K562 (cell line): ENCODE data around the gene ZKSCAN5. TPM values are rescaled to one million over a fixed set of nuclear protein-coding genes. Genes with fewer than 3 reads are reported as not detected.

Source experiments
- MTA2 ChIP-seq: fragments of 450-650 bp; IDR thresholded peaks from 2 replicates; pipeline ENCODE4 v1.6.1; 2016; ENCODE audit warnings: low read depth
- ZNF436 ChIP-seq: fragments of 250-450, 450-650 bp; sonication (Bioruptor Pico); formaldehyde crosslinking; IDR thresholded peaks from 2 replicates; pipeline ENCODE4 v1.7.0; 2020; ENCODE audit warnings: mild to moderate bottlenecking
- polyA plus RNA-seq, 8 experiments: library from polyadenylated mRNA; depleted of rRNA in 4 of 8; stranded (reverse) in 5 of 8; unstranded in 3 of 8; fragments of >200 nt; fragmentation: Nextera tagmentation in 2 of 8; fragmentation: Illumina TruSeq in 1 of 8; extraction: Ambion mirVana in 2 of 8; extraction: Trizol in 1 of 8; gene quantifications; 2 replicates each; pipeline versions ENCODE4 v1.2.1 to v1.2.3, GENCODE V29; 2011 to 2014; ENCODE audit warnings: inconsistent platforms in 1 of 8, missing spikeins in 1 of 8
- total RNA-seq, 7 experiments: library from RNA; depleted of rRNA in 6 of 7; stranded (reverse); fragments of >200 nt in 6 of 7; fragmentation: Illumina TruSeq in 2 of 7; extraction: Trizol in 2 of 7; gene quantifications; 2 replicates each; pipeline versions ENCODE4 v1.2.1 to v1.2.3, GENCODE V29; 2011 to 2021; ENCODE audit warnings: low replicate concordance in 1 of 7
- TF ChIP-seq, protein P1 (sequence below): fragments of 450-650 bp; IDR thresholded peaks from 2 replicates; pipeline ENCODE4 v1.6.1; 2016; ENCODE audit warnings: mild to moderate bottlenecking, moderate library complexity
- TF ChIP-seq, protein P2 (sequence below): sonication (generic); IDR thresholded peaks from 2 replicates; pipeline ENCODE4 v1.6.1; 2016

Gene ZKSCAN5
- total and polyA plus RNA-seq, 9 of the 15 experiments (the other 6 are each of a cell fraction or from before 2014, with no cell fraction given): 4.2 to 19.0 (median 15.0) TPM

- TF ChIP-seq, protein P1, sequence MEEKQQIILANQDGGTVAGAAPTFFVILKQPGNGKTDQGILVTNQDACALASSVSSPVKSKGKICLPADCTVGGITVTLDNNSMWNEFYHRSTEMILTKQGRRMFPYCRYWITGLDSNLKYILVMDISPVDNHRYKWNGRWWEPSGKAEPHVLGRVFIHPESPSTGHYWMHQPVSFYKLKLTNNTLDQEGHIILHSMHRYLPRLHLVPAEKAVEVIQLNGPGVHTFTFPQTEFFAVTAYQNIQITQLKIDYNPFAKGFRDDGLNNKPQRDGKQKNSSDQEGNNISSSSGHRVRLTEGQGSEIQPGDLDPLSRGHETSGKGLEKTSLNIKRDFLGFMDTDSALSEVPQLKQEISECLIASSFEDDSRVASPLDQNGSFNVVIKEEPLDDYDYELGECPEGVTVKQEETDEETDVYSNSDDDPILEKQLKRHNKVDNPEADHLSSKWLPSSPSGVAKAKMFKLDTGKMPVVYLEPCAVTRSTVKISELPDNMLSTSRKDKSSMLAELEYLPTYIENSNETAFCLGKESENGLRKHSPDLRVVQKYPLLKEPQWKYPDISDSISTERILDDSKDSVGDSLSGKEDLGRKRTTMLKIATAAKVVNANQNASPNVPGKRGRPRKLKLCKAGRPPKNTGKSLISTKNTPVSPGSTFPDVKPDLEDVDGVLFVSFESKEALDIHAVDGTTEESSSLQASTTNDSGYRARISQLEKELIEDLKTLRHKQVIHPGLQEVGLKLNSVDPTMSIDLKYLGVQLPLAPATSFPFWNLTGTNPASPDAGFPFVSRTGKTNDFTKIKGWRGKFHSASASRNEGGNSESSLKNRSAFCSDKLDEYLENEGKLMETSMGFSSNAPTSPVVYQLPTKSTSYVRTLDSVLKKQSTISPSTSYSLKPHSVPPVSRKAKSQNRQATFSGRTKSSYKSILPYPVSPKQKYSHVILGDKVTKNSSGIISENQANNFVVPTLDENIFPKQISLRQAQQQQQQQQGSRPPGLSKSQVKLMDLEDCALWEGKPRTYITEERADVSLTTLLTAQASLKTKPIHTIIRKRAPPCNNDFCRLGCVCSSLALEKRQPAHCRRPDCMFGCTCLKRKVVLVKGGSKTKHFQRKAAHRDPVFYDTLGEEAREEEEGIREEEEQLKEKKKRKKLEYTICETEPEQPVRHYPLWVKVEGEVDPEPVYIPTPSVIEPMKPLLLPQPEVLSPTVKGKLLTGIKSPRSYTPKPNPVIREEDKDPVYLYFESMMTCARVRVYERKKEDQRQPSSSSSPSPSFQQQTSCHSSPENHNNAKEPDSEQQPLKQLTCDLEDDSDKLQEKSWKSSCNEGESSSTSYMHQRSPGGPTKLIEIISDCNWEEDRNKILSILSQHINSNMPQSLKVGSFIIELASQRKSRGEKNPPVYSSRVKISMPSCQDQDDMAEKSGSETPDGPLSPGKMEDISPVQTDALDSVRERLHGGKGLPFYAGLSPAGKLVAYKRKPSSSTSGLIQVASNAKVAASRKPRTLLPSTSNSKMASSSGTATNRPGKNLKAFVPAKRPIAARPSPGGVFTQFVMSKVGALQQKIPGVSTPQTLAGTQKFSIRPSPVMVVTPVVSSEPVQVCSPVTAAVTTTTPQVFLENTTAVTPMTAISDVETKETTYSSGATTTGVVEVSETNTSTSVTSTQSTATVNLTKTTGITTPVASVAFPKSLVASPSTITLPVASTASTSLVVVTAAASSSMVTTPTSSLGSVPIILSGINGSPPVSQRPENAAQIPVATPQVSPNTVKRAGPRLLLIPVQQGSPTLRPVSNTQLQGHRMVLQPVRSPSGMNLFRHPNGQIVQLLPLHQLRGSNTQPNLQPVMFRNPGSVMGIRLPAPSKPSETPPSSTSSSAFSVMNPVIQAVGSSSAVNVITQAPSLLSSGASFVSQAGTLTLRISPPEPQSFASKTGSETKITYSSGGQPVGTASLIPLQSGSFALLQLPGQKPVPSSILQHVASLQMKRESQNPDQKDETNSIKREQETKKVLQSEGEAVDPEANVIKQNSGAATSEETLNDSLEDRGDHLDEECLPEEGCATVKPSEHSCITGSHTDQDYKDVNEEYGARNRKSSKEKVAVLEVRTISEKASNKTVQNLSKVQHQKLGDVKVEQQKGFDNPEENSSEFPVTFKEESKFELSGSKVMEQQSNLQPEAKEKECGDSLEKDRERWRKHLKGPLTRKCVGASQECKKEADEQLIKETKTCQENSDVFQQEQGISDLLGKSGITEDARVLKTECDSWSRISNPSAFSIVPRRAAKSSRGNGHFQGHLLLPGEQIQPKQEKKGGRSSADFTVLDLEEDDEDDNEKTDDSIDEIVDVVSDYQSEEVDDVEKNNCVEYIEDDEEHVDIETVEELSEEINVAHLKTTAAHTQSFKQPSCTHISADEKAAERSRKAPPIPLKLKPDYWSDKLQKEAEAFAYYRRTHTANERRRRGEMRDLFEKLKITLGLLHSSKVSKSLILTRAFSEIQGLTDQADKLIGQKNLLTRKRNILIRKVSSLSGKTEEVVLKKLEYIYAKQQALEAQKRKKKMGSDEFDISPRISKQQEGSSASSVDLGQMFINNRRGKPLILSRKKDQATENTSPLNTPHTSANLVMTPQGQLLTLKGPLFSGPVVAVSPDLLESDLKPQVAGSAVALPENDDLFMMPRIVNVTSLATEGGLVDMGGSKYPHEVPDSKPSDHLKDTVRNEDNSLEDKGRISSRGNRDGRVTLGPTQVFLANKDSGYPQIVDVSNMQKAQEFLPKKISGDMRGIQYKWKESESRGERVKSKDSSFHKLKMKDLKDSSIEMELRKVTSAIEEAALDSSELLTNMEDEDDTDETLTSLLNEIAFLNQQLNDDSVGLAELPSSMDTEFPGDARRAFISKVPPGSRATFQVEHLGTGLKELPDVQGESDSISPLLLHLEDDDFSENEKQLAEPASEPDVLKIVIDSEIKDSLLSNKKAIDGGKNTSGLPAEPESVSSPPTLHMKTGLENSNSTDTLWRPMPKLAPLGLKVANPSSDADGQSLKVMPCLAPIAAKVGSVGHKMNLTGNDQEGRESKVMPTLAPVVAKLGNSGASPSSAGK: peak; percentile 84
- no peak for TF ChIP-seq MTA2
- no peak for TF ChIP-seq ZNF436 (CRISPR knock-in tag)
- TF ChIP-seq, protein P2, sequence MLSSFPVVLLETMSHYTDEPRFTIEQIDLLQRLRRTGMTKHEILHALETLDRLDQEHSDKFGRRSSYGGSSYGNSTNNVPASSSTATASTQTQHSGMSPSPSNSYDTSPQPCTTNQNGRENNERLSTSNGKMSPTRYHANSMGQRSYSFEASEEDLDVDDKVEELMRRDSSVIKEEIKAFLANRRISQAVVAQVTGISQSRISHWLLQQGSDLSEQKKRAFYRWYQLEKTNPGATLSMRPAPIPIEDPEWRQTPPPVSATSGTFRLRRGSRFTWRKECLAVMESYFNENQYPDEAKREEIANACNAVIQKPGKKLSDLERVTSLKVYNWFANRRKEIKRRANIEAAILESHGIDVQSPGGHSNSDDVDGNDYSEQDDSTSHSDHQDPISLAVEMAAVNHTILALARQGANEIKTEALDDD: no peak
These were observed 4.5 kb upstream of the ZKSCAN5 start, which contains the start of gene ZNF394 (continued) for GRCh38 chr7:99499721-99500636.
